ENCODE measurements around the gene IL1RAPL2. TPM values are rescaled to one million over a fixed set of nuclear protein-coding genes. Genes with fewer than 3 reads are reported as not detected.

Gene IL1RAPL2
- total RNA-seq, 1 donor from 2014 or later: not detected

- no peaks in the 10 kb centered on the region for H3K27me3 ChIP-seq
- no peak overlapping the region for H3K27ac ChIP-seq
- DNase-seq (ENCODE audit: low spot score in 2 of 2): no peak
- no peaks in the 10 kb centered on the region for H3K9me3 ChIP-seq
- no peak for TF ChIP-seq CTCF (IDR thresholded peaks at IDR 0.05)
- no peaks in the 10 kb centered on the region for H3K36me3 ChIP-seq
- no peak overlapping the region for H3K4me3 ChIP-seq
- H3K4me1 ChIP-seq: no peaks in the 10 kb centered on the region
- intact Hi-C loops (cut with DNase I): no loop called here
Observed at GRCh38 chrX:105610411-105610810, 1044.4 kb downstream of the IL1RAPL2 start.

- Histone ChIP-seq H3K27ac (no peak overlapping the region), H3K36me3 (no peaks in the 10 kb centered on the region), H3K4me3 (no peak overlapping the region), H3K4me1 (no peaks in the 10 kb centered on the region), H3K27me3 (no peaks in the 10 kb centered on the region), H3K9me3 (no peaks in the 10 kb centered on the region)
- no peak for DNase-seq (ENCODE audit: low spot score in 2 of 2)
- no peak for TF ChIP-seq CTCF (IDR thresholded peaks at IDR 0.05)
- intact Hi-C loops (cut with DNase I): no loop called here
Observed at GRCh38 chrX:105618393-105619101, 1052.5 kb downstream of the IL1RAPL2 start.

- intact Hi-C loops (cut with DNase I): no loop called here
- no peaks in the 10 kb centered on the region for H3K36me3 ChIP-seq
- H3K27me3 ChIP-seq: no peaks in the 10 kb centered on the region
- TF ChIP-seq CTCF (IDR thresholded peaks at IDR 0.05): no peak
- H3K9me3 ChIP-seq: no peaks in the 10 kb centered on the region
- DNase-seq (ENCODE audit: low spot score in 2 of 2): no peak
- H3K27ac ChIP-seq: no peak overlapping the region
- H3K4me3 ChIP-seq: no peak overlapping the region
- H3K4me1 ChIP-seq: no peaks in the 10 kb centered on the region
Observed at GRCh38 chrX:105634180-105634579, 1068.2 kb downstream of the IL1RAPL2 start.

- Histone ChIP-seq H3K36me3 (no peaks in the 10 kb centered on the region), H3K4me1 (no peaks in the 10 kb centered on the region), H3K27ac (no peak overlapping the region), H3K27me3 (no peaks in the 10 kb centered on the region), H3K4me3 (no peak overlapping the region), H3K9me3 (no peaks in the 10 kb centered on the region)
- no peak for TF ChIP-seq CTCF (IDR thresholded peaks at IDR 0.05)
- intact Hi-C loops (cut with DNase I): no loop called here
- no peak for DNase-seq (ENCODE audit: low spot score in 2 of 2)
Observed at GRCh38 chrX:105635794-105636193, 1069.8 kb downstream of the IL1RAPL2 start.

GRCh38 chrX:105636667-105637066 is 1070.7 kb downstream of the IL1RAPL2 start:
- Histone ChIP-seq H3K4me1 (no peaks in the 10 kb centered on the region), H3K36me3 (no peaks in the 10 kb centered on the region), H3K27ac (no peak overlapping the region), H3K27me3 (no peaks in the 10 kb centered on the region), H3K9me3 (no peaks in the 10 kb centered on the region), H3K4me3 (no peak overlapping the region)
- no peak for TF ChIP-seq CTCF (IDR thresholded peaks at IDR 0.05)
- DNase-seq (ENCODE audit: low spot score in 2 of 2): no peak
- intact Hi-C loops (cut with DNase I): no loop called here
